Neutrophil (primary cell): Measurements from ENCODE around the gene PALS1.

Experiments used
- H3K27ac ChIP-seq: fragments of 200-600 bp; sonication (generic); 2 replicates; pipeline ENCODE4 v1.5.1; 2016; ENCODE audit warnings: mild to moderate bottlenecking, moderate library complexity
- H3K27me3 ChIP-seq: fragments of 200-600 bp; sonication (generic); 2 replicates; pipeline ENCODE4 v1.6.0; 2016; ENCODE audit warnings: mild to moderate bottlenecking
- H3K36me3 ChIP-seq: fragments of 200-600 bp; sonication (generic); 2 replicates; pipeline ENCODE4 v1.5.1; 2017
- H3K4me1 ChIP-seq, 2 experiments: fragments of 200-600 bp in 1 of 2; sonication (generic) in 1 of 2; 1 replicate in 1 of 2; 2 replicates in 1 of 2; pipeline versions ENCODE4 v1.5.1 to v1.6.1; 2013 to 2016; ENCODE audit warnings: low read depth in 1 of 2, low read length in 1 of 2, mild to moderate bottlenecking in 1 of 2, moderate library complexity in 1 of 2; ENCODE audit not compliant: control insufficient read depth in 1 of 2, insufficient read depth in 1 of 2
- H3K4me3 ChIP-seq, 2 experiments: fragments of 200-600 bp in 1 of 2; sonication (generic) in 1 of 2; 1 replicate in 1 of 2; 2 replicates in 1 of 2; pipeline ENCODE4 v1.5.1; 2013 to 2016; ENCODE audit warnings: low read depth in 1 of 2, low read length in 1 of 2, mild to moderate bottlenecking in 1 of 2, moderate library complexity in 1 of 2
- H3K9me3 ChIP-seq: fragments of 200-600 bp; sonication (generic); 2 replicates; pipeline ENCODE4 v1.5.1; 2016
- TF ChIP-seq, protein P1 (sequence below): fragments of 200-600 bp; sonication (generic); IDR thresholded peaks from 2 replicates; pipeline ENCODE4 v1.5.1; 2016; ENCODE audit warnings: antibody characterized with exemption

Gene PALS1

GRCh38 chr14:67228325-67228984 lies 12.8 kb upstream of the PALS1 start:
- H3K4me3 ChIP-seq, result no peak overlapping the region
- H3K9me3 ChIP-seq, result no peaks in the 10 kb centered on the region
- TF ChIP-seq, protein P1, sequence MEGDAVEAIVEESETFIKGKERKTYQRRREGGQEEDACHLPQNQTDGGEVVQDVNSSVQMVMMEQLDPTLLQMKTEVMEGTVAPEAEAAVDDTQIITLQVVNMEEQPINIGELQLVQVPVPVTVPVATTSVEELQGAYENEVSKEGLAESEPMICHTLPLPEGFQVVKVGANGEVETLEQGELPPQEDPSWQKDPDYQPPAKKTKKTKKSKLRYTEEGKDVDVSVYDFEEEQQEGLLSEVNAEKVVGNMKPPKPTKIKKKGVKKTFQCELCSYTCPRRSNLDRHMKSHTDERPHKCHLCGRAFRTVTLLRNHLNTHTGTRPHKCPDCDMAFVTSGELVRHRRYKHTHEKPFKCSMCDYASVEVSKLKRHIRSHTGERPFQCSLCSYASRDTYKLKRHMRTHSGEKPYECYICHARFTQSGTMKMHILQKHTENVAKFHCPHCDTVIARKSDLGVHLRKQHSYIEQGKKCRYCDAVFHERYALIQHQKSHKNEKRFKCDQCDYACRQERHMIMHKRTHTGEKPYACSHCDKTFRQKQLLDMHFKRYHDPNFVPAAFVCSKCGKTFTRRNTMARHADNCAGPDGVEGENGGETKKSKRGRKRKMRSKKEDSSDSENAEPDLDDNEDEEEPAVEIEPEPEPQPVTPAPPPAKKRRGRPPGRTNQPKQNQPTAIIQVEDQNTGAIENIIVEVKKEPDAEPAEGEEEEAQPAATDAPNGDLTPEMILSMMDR, result no peak
- H3K27me3 ChIP-seq, result no peaks in the 10 kb centered on the region
- no peaks in the 10 kb centered on the region for H3K36me3 ChIP-seq
- no peak overlapping the region for H3K27ac ChIP-seq
- H3K4me1 ChIP-seq, result no peaks in the 10 kb centered on the region

DNA sequence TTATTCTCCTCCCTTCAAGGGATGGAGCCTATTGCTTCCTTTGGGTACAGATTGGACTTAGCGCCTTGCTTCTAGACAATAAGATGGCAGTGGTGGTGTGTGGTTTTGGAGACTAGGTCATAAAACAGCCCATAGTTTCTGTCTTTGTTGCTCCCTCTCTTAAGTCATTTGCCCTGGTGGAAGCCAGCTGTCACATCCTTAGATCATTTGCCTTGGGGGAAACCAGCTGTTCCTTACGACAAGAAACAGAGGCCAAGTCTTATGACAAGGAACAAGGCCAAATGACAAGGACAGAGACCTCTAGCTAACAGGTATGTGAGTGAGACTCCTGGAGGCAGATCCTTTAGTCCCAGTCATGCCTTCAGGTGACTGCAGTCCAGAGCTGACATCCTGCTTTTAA lies 9.2 kb upstream of the PALS1 start:
- Histone ChIP-seq H3K4me3 (no peak overlapping the region), H3K9me3 (no peaks in the 10 kb centered on the region), H3K27ac (no peak overlapping the region), H3K36me3 (no peaks in the 10 kb centered on the region), H3K4me1 (no peaks in the 10 kb centered on the region), H3K27me3 (peaks cover 8% of the 10 kb centered on the region)
- TF ChIP-seq, protein P1, result no peak

DNA sequence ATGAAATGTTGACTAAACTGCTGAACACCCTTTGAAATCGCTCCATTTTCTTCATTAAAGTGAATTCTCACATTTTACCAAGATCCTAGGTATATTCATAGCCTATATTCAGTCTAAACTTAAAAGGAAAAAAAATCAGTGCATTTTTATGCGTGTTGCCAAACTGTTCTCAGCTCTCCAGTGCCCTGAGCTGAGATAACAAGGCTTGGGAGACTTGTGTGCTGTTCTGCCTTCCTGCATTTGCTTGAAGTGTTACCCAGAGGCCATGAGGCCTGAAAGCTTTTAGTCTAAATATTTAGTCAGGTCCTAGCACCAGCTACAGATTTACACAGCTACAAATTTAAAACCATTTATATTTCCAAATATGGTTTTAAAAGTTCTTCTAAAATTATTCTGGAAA lies 8.6 kb upstream of the PALS1 start:
- TF ChIP-seq, protein P1, result no peak
- peaks cover 11% of the 10 kb centered on the region for H3K27me3 ChIP-seq

GRCh38 chr14:67237591-67237990 lies 3.6 kb upstream of the PALS1 start:
- peaks cover 18 to 24% of the 10 kb centered on the region in 2 experiments for H3K4me1 ChIP-seq
- H3K27ac ChIP-seq, result no peak overlapping the region
- TF ChIP-seq, protein P1, result no peak
- no peaks in the 10 kb centered on the region for H3K9me3 ChIP-seq
- peaks cover 46% of the 10 kb centered on the region for H3K27me3 ChIP-seq
- H3K4me3 ChIP-seq, result no peak overlapping the region
- H3K36me3 ChIP-seq, result no peaks in the 10 kb centered on the region

More for the DNA sequence above, 8.6 kb upstream of the PALS1 start:
- H3K27ac ChIP-seq, result no peak overlapping the region
- H3K36me3 ChIP-seq, result no peaks in the 10 kb centered on the region
- H3K4me3 ChIP-seq, result no peak overlapping the region
- no peaks in the 10 kb centered on the region for H3K9me3 ChIP-seq
- no peaks in the 10 kb centered on the region for H3K4me1 ChIP-seq

DNA sequence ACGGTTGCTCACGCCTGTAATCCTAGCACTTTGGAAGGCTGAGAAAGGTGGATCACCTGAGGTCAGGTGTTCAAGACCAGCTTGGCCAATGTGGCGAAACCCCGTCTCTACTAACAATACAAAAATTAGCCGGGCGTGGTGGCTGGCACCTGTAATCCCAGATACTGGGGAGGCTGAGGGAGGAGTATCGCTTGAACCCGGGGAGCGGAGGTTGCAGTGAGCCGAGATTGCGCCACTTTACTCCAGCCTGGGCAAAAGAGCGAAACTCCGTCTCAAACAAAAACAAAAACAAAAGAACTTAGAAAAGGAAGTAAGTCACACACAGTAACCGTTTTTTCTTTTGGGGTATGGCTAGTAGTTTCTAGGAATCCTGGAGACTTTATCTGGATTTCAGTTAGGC lies 1.7 kb upstream of the PALS1 start:
- Histone ChIP-seq H3K4me3 (no peak overlapping the region), H3K27ac (no peak overlapping the region), H3K36me3 (no peaks in the 10 kb centered on the region), H3K27me3 (peaks cover 46% of the 10 kb centered on the region), H3K9me3 (no peaks in the 10 kb centered on the region), H3K4me1 (peaks cover 18 to 24% of the 10 kb centered on the region in 2 experiments)
- TF ChIP-seq, protein P1, result no peak
